ENCODE measurements around the gene TARDBP. TPM values are rescaled to one million over a fixed set of nuclear protein-coding genes. Genes with fewer than 3 reads are reported as not detected.

Gene TARDBP
- total and polyA plus RNA-seq, 2 experiments from 2014 or later, result 204 to 313 TPM

Other genes starting within 250 kb of the TARDBP start
- 6.1 and 6.7 TPM in 2 replicates for gene CASZ1, start 216.0 kb upstream of the TARDBP start, total RNA-seq (2014; rRNA removed; shearing (Covaris generic))
- gene CASZ1, start 216.0 kb upstream of the TARDBP start, polyA plus RNA-seq (2016; fragmentation: Nextera tagmentation; extraction: Ambion mirVana), result 6.2 and 8.7 TPM in 2 replicates
- 0.31 and 1.5 TPM in 2 replicates for gene MASP2, start 34.6 kb downstream of the TARDBP start, total RNA-seq (2014; rRNA removed; shearing (Covaris generic))
- gene MASP2, start 34.6 kb downstream of the TARDBP start, polyA plus RNA-seq (2016; fragmentation: Nextera tagmentation; extraction: Ambion mirVana), result 0.71 and 0.78 TPM in 2 replicates
- gene SRM, start 47.4 kb downstream of the TARDBP start, total RNA-seq (2014; rRNA removed; shearing (Covaris generic)), result 144 and 170 TPM in 2 replicates
- gene SRM, start 47.4 kb downstream of the TARDBP start, polyA plus RNA-seq (2016; fragmentation: Nextera tagmentation; extraction: Ambion mirVana), result 253 and 313 TPM in 2 replicates
- gene EXOSC10, start 87.2 kb downstream of the TARDBP start, total RNA-seq (2014; rRNA removed; shearing (Covaris generic)), result 59.5 and 72.9 TPM in 2 replicates
- 39.3 and 55.5 TPM in 2 replicates for gene EXOSC10, start 87.2 kb downstream of the TARDBP start, polyA plus RNA-seq (2016; fragmentation: Nextera tagmentation; extraction: Ambion mirVana)
- not detected in 2 replicates for gene ANGPTL7, start 176.7 kb downstream of the TARDBP start, total RNA-seq (2014; rRNA removed; shearing (Covaris generic))
- gene ANGPTL7, start 176.7 kb downstream of the TARDBP start, polyA plus RNA-seq (2016; fragmentation: Nextera tagmentation; extraction: Ambion mirVana), result 0.13 TPM in 1 of 2 replicates, not detected in the other
- gene MTOR, start 249.9 kb downstream of the TARDBP start, total RNA-seq (2014; rRNA removed; shearing (Covaris generic)), result 82.1 and 98.0 TPM in 2 replicates
- gene MTOR, start 249.9 kb downstream of the TARDBP start, polyA plus RNA-seq (2016; fragmentation: Nextera tagmentation; extraction: Ambion mirVana), result 20.7 and 22.8 TPM in 2 replicates